Left lung (tissue), 10 donors: ENCODE measurements around the gene ATG9A. TPM values are rescaled to one million over a fixed set of nuclear protein-coding genes. Genes with fewer than 3 reads are reported as not detected.
A peak's percentile ranks its signal among the peaks of the same experiment; 100 is the strongest.

Source experiments
- ATAC-seq: fragments of 200-7000 bp; cut with Tn5 transposase; one replicate; pipeline ENCODE4 v1.9.1; 2020; ENCODE audit warnings: moderate library complexity
- DNase-seq, 4 donors: peaks; one replicate each; pipeline ENCODE4 v3.0.0-alpha.2; 2013 to 2020
- H3K27ac ChIP-seq, 2 donors: fragments of 200-600 bp; sonication (generic) in 1 of 2; one replicate each; pipeline versions ENCODE4 v1.5.0 to v1.8.0; 2020 to 2021
- H3K27me3 ChIP-seq, 2 donors: fragments of 200-600 bp; sonication (generic) in 1 of 2; one replicate each; pipeline versions ENCODE4 v1.5.0 to v1.8.0; 2020 to 2021
- H3K36me3 ChIP-seq, 2 donors: fragments of 200-600 bp; sonication (generic) in 1 of 2; one replicate each; pipeline versions ENCODE4 v1.5.0 to v1.8.0; 2020 to 2021
- H3K4me1 ChIP-seq, 2 donors: fragments of 200-600 bp; one replicate each; pipeline ENCODE4 v1.8.0; 2021
- H3K4me3 ChIP-seq, 2 donors: fragments of 200-600 bp; sonication (generic) in 1 of 2; one replicate each; pipeline versions ENCODE4 v1.5.0 to v1.8.0; 2020 to 2021; ENCODE audit warnings: mild to moderate bottlenecking in 1 of 2
- H3K9me3 ChIP-seq, 2 donors: fragments of 200-600 bp; sonication (generic) in 1 of 2; one replicate each; pipeline versions ENCODE4 v1.5.0 to v1.8.0; 2020 to 2021
- intact Hi-C, 2 donors: fragments of 100-400 bp; cut with DNase I; formaldehyde crosslinking; loops; one replicate each; pipeline versions ENCODE4 v1.11.2 to v1.14.2; 2022
- polyA plus RNA-seq, 6 donors: library from polyadenylated mRNA; unstranded; fragments of 120-200 nt; gene quantifications; one replicate each; pipeline ENCODE4 v1.2.1, GENCODE V29; 2013; ENCODE audit not compliant: insufficient read length in 6 of 6
- total RNA-seq, 2 donors: library from RNA; stranded (reverse); fragmentation: NEBNext Ultra II Directional; extraction: Animal tissue kit (Norgen Biotek cat#: 25700); gene quantifications; one replicate each; pipeline ENCODE4 v1.2.1, GENCODE V29; 2021
- TF ChIP-seq, protein P1 (sequence below), 2 donors: fragments of 200-600 bp; sonication (generic) in 1 of 2; IDR thresholded peaks; one replicate each; pipeline versions ENCODE4 v1.5.0 to v1.8.0; 2021; ENCODE audit warnings: antibody characterized with exemption in 2 of 2
- donor health status: DM: no; HTN: yes; CAD: no.
- donor health status: DM: no; HTN: no; CAD: no.

The ATG9A gene
- total and polyA plus RNA-seq, 8 donors: 43.1 to 58.9 (median 48.7) TPM

DNA sequence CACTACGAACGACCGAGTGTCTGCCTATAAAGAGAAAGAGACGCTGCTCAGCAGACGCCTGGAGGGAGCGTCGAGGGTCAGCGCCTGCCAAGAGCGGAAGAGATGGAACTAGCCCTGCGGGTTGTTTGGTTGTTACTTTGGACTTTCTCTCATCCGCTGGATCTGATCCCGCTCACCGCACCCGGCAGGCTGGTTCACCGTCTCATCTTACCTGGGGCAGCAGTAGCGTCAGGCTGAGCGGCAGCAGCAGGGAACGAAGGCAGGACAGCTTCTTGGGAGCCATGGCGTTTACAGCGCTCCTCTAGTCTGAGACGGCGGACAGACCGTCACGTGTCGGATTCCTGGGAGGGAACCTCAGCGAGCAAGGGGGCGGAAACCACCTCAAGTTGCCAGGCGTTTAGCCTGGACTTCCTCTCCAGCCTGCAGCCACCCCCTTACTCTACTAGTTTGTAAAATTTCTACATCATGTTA lies 13.9 kb upstream of the ATG9A start:
- intact Hi-C loops: no loop called here
- peak overlapping the region; percentile 7 to 36 for H3K4me3 ChIP-seq
- peaks cover 13 to 38% of the 10 kb centered on the region in 2 donors for H3K4me1 ChIP-seq
- DNase-seq: peak in 2 of 4 donors; percentile 50 to 87
- peak; percentile 4 for ATAC-seq
- H3K36me3 ChIP-seq: peaks cover 0 to 26% of the 10 kb centered on the region in 2 donors
- H3K27me3 ChIP-seq: no peaks in the 10 kb centered on the region
- TF ChIP-seq, protein P1, sequence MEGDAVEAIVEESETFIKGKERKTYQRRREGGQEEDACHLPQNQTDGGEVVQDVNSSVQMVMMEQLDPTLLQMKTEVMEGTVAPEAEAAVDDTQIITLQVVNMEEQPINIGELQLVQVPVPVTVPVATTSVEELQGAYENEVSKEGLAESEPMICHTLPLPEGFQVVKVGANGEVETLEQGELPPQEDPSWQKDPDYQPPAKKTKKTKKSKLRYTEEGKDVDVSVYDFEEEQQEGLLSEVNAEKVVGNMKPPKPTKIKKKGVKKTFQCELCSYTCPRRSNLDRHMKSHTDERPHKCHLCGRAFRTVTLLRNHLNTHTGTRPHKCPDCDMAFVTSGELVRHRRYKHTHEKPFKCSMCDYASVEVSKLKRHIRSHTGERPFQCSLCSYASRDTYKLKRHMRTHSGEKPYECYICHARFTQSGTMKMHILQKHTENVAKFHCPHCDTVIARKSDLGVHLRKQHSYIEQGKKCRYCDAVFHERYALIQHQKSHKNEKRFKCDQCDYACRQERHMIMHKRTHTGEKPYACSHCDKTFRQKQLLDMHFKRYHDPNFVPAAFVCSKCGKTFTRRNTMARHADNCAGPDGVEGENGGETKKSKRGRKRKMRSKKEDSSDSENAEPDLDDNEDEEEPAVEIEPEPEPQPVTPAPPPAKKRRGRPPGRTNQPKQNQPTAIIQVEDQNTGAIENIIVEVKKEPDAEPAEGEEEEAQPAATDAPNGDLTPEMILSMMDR (IDR thresholded peaks at IDR 0.05): no peak
- H3K9me3 ChIP-seq: no peaks in the 10 kb centered on the region
- H3K27ac ChIP-seq: peak overlapping the region in 1 of 2 donors; percentile 42

DNA sequence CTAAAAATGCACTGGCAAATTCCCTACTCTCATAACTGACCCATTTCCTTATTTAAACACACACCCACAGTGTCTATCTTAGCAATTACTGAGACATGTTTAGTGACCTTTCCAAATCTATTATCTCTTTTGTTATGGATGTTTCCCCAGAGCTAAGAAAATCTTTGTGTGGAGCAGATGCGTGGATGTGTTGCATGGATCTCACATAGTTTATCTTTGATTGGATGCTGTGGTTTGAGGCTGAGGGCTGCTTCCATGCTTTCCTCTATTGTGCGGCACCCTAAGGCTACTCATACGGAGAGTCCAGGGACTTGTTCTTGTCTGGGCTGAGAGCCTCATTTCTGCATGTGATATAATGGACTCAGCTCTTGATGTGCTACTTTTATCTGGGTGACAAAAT lies 4.9 kb upstream of the ATG9A start:
- Histone ChIP-seq H3K36me3 (peaks cover 0 to 72% of the 10 kb centered on the region in 2 donors), H3K9me3 (no peaks in the 10 kb centered on the region), H3K4me3 (no peak overlapping the region), H3K27ac (no peak overlapping the region), H3K27me3 (no peaks in the 10 kb centered on the region), H3K4me1 (peaks cover 9 to 15% of the 10 kb centered on the region in 2 donors)
- TF ChIP-seq, protein P1 (IDR thresholded peaks at IDR 0.05): no peak
- ATAC-seq: no peak
- no peak for DNase-seq
- intact Hi-C loops: no loop called here

DNA sequence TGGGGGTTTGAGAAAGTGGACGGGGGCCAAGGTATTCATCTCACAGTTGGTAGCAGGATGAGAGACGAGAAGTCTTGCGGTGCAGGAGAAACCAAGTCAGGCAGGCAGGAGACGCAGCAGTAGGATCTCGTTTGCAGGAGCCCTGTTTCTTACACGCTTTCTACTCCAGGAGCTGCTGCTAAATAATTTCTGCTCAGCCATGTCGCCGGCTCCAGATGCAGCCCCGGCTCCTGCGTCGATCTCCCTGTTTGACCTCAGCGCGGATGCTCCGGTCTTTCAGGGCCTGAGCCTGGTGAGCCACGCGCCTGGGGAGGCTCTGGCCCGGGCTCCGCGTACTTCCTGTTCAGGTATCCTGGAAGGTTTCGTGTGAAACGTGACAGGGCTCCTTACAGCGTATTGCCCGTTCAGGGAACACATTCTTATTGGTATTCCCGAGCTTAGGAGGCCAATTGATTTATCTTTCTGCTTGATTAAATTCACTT lies 664 bp upstream of the ATG9A start:
- ATAC-seq: peak; percentile 59

DNA sequence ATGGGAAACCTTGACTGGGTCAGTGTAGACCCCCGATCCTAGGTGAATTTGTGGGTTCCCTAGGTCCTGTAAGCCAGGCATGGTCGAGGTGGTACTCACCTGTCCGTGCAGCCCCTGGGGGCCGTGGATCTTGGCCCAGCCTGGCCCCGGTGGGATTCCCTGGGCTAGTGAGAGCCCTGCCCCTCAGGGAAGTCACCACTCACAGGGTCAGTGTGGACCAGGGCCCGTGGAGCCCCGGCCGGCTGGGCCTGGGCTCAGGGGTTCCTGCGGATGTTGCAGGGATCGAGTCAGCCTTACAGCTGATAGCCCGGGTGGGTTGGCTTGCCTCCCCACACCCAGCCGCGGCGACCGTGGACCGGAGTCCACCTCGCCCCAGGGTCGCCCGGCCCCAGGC lies 528 bp downstream of the ATG9A start:
- H3K4me1 ChIP-seq: peaks cover 23 to 59% of the 10 kb centered on the region in 2 donors
- TF ChIP-seq, protein P1 (IDR thresholded peaks at IDR 0.05): no peak
- peak overlapping the region; percentile 95 for H3K27ac ChIP-seq
- peak overlapping the region; percentile 79 to 92 for H3K4me3 ChIP-seq
- no peaks in the 10 kb centered on the region for H3K27me3 ChIP-seq
- intact Hi-C loops: no loop called here
- H3K9me3 ChIP-seq: no peaks in the 10 kb centered on the region
- peaks cover 0 to 50% of the 10 kb centered on the region in 2 donors for H3K36me3 ChIP-seq
- ATAC-seq: peak; percentile 2
- no peak for DNase-seq

More for the DNA sequence above, 664 bp upstream of the ATG9A start:
- TF ChIP-seq, protein P1 (IDR thresholded peaks at IDR 0.05): no peak
- peaks cover 0 to 50% of the 10 kb centered on the region in 2 donors for H3K36me3 ChIP-seq
- DNase-seq: peak in 2 of 4 donors; percentile 66 to 90
- intact Hi-C loops: no loop called here
- H3K9me3 ChIP-seq: no peaks in the 10 kb centered on the region
- peak overlapping the region; percentile 86 to 95 for H3K27ac ChIP-seq
- H3K4me1 ChIP-seq: peaks cover 23 to 51% of the 10 kb centered on the region in 2 donors
- peak overlapping the region; percentile 79 to 92 for H3K4me3 ChIP-seq
- H3K27me3 ChIP-seq: no peaks in the 10 kb centered on the region

DNA sequence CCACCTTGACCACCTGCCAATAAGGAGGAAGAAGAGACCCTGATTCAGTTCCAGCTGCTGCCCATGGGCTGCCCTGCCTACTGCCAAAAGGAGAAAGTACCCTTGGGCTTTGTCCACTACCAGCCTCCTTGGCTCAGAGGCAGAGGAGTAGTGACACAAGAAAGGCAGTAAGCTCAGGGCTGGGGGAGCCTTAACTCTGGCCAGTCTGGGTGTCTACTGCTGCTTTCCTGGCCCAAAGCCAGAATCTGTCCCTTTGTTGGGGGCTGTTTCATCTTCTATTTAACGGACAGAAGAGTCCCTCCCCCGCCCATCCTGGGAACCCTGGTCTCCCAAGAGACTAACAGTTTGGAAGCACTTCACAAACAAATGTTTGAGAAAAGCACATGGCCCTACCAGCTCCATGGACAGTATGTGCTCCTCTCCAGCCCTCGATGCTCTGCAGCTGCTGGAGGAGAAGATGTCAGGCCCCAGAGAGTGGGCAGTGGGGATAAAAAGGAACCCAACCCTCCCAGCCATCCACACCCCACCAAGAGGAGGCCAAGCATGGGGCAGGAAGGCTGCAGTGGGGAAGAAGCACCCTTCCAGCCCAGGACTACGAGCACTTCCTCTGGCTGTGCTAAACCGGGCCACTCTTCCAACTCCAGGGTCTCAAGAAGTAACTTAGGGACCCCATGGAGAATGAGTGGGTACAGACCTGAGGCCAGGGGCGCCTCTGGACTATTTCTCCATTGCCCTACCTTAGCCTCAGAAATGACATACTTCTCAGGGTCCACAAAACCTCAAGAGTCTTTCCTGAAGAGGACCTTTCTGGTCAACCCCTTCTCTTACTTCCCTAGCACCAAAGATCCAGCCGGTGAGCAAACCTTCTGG lies 1.2 kb downstream of the ATG9A start:
- intact Hi-C loops: no loop called here
- H3K27me3 ChIP-seq: no peaks in the 10 kb centered on the region
- TF ChIP-seq, protein P1 (IDR thresholded peaks at IDR 0.05): no peak
- H3K27ac ChIP-seq: peak overlapping the region; percentile 95
- peaks cover 0 to 50% of the 10 kb centered on the region in 2 donors for H3K36me3 ChIP-seq
- peaks cover 23 to 59% of the 10 kb centered on the region in 2 donors for H3K4me1 ChIP-seq
- no peaks in the 10 kb centered on the region for H3K9me3 ChIP-seq
- ATAC-seq (no peak), DNase-seq (no peak)
- H3K4me3 ChIP-seq: peak overlapping the region; percentile 79 to 92
